GM10266 (cell line): ENCODE data around the gene ACTN4.

Source experiments
- DNase-seq: peaks from one replicate; pipeline ENCODE4 v3.0.0; 2012; ENCODE audit errors: extremely low spot score
- CTCF ChIP-seq: IDR thresholded peaks from 2 replicates; pipeline ENCODE4 v1.5.1; 2012; ENCODE audit warnings: mild to moderate bottlenecking, low read depth; ENCODE audit not compliant: control insufficient read depth, insufficient read depth; ENCODE audit errors: missing control alignments

The ACTN4 gene

DNA sequence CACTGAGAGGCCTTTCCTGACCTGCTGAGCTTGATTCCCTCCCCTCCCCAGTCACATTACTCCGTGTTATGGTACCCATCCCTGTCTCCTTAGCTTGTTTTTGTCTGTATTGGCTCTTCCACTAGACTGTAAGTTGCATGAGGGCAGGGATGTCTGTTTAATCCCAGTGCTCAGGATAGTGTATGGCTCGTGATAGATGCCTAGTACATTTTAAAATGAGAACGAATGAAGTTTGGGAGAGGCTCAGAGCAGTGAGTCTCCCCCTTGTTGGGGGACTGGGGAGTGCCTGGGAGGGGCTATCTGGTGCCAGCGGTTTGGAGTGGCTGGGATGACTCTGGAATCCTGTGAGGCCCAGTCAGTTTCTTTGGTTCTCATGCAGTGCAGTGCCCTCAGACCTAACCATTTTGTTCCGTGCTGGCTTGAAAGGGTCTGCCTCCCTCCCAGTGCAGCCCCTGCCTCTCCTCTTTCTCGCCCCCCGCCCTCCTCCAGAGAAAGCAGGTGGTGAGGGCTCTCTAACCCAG lies 35.5 kb downstream of the ACTN4 start:
- TF ChIP-seq CTCF = no peak
- DNase-seq = no peak

GRCh38 chr19:38683393-38684077 lies 36.1 kb downstream of the ACTN4 start:
- no peak for TF ChIP-seq CTCF
- no peak for DNase-seq

DNA sequence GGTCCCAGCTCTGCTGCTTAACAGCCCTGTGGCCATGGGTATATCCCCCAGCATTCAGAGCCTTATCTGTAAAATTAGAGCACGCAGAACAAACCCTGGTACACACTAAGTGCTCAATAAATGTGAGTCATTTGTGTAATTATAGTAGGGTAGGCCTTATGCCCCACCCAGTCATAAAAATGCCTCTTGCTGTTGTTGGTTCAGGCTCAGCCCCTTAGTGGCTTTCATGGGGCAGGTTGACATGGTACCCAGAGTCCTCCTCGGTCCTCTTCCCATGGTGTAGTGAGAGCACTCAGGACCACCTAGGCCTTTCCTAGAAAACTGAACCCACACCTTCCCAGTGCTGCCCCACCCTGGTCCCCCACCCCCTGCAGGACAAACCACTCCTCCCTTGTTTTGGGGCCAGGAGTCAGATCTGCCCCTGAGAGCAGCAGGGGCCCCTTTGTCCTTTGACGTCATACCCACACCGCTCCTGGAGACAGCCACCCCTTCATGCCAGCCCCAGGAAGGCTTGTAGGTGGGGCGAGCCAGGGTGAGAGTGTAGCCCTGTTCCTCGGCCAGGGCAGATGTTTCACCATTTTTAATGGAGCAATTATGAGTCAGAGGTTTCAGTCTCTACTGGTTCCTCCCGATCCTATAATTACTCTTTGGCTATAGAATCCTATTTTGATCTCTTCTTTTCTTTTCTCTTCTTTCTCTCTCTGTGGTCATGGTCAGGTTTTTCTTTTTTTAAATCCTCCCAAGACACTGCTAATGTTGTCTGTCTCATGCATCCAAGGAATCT lies 36.8 kb downstream of the ACTN4 start:
- TF ChIP-seq CTCF = no peak
- peak; percentile 45 for DNase-seq

DNA sequence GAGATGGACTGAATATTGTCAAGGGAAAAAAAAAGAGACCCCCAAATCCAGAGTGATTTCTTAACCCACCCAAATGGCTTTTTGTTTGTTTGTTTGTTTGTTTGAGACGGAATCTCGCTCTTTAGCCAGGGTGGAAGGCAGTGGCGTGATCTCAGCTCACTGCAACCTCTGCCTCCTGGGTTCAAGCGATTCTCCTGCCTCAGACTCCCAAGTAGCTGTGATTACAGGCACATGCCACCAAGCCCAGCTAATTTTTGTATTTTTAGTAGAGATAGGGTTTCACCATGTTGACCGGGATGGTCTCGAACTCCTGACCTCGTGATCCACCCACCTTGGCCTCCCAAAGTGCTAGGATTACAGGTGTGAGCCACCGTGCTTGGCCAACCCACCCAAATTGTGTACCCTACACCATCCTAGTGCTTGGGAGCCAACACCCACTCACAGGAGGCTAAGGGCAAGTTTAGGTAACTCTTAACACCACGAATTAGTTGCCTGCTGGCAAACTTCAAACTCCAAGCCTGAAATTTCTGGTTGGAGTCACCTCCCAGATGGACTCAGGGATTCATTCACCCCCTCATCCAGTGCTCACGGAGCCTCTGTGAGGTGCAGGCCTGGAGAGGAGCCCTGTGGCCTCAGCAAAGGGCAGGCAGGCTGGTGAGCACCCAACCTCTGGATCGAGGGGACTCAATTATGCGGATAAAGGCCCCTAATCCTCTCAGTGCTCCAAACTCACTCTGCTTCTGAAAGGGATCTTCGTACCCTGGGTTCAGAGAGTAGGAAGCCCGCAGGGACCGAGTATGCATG lies 37.6 kb downstream of the ACTN4 start:
- TF ChIP-seq CTCF = no peak
- no peak for DNase-seq

- TF ChIP-seq CTCF = peak; percentile 16
- peak; percentile 35 for DNase-seq
These were observed 38.4 kb downstream of the ACTN4 start for GRCh38 chr19:38685666-38686529.

DNA sequence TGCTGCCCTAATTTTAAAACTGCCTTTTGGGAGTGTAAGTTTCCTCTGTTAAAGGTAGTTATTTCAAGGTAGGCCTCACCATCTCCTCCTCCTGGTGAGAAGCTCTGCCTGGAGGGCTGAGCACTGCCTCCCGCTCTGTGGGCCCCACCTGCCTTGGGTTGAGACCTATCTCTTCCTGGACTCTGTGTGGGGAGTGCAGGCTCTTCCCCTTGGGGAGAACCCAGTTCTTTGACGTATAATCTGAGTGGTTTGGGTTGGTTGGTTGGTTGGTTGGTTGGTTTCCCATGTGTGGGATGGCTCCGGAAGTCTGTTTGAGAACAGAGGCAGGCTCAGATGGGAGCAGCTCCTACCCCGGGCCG lies 39.1 kb downstream of the ACTN4 start:
- TF ChIP-seq CTCF = no peak
- DNase-seq = peak; percentile 67
